SK-MEL-5 (cell line): Measurements from ENCODE around the gene TICAM2. TPM values are rescaled to one million over a fixed set of nuclear protein-coding genes. Genes with fewer than 3 reads are reported as not detected.

Source experiments
- DNase-seq: peaks from one replicate; pipeline ENCODE4 v3.0.0-alpha.2; 2016; ENCODE audit warnings: low read depth, low spot score
- in situ Hi-C: cut with HindIII; loops from 2 replicates; pipeline ENCODE4 v1.10.0; 2016; ENCODE audit warnings: low sequenced_read_pairs, high pct_unique_total_duplicates, low pct_unique_long_range_greater_than_20kb
- total RNA-seq: library from RNA; depleted of rRNA; stranded (reverse); fragments of >200 nt; shearing (Covaris generic); gene quantifications from 2 replicates; pipeline ENCODE4 v1.2.3, GENCODE V29; 2014

Gene TICAM2
- total RNA-seq, 1 experiment from 2014 or later = 0.08 TPM

DNA sequence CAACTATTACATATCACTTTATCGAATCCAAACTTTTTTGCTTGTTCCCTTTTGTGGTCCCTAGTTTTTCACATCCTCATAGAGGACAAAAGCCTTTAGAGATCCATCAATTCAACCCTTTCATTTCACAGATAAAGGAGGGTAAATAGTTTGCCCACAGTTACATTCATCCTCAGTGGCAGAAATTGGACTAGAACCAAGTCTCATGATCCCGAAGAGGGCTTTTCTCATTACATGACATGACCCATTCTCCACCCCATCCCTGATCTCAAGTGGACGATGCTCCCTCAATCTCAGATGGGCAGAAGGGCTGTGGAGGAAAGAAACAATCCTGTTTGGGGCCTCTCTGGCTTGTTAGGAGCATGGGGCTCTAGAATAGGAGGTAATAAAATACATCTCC is 23.1 kb downstream of the TICAM2 start:
- DNase-seq = peak; percentile 82
- in situ Hi-C loops = no loop called here

- in situ Hi-C loops = no loop called here
- no peak for DNase-seq
Measured at GRCh38 chr5:115578657-115579056, 23.6 kb downstream of the TICAM2 start.

- in situ Hi-C loops = no loop called here
- no peak for DNase-seq
Measured at GRCh38 chr5:115577741-115578140, 24.5 kb downstream of the TICAM2 start.

DNA sequence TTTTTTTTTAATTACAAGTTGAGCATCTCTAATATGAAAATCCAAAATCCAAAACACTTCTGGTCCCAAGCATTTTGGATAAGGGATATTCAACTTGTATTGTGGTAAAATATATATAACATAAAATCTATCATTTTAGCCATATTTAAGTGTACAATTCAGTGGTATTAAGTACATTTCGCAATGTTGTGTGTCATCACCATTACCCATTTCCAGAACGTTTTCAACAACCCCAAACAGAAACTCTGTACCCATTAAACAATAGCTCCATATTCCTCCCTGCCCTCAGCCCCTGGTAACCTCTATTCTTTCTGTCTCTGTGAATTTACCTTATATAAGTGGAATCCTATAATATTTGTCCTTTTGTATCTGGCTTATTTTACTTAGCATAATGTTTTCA is 24.9 kb downstream of the TICAM2 start:
- no peak for DNase-seq
- in situ Hi-C loops = no loop called here

GRCh38 chr5:115575167-115576070 is 26.9 kb downstream of the TICAM2 start:
- DNase-seq = no peak
- in situ Hi-C loops = no loop called here

GRCh38 chr5:115573133-115573532 is 29.1 kb downstream of the TICAM2 start:
- DNase-seq = no peak
- in situ Hi-C loops = no loop called here

- peak; percentile 91 for DNase-seq
- in situ Hi-C loops = no loop called here
Measured at GRCh38 chr5:115571441-115571878, 30.8 kb downstream of the TICAM2 start.

GRCh38 chr5:115568668-115569067 is 33.6 kb downstream of the TICAM2 start:
- in situ Hi-C loops = no loop called here
- DNase-seq = no peak

- no peak for DNase-seq
- in situ Hi-C loops = no loop called here
Measured at GRCh38 chr5:115565233-115565632, 37.0 kb downstream of the TICAM2 start.

GRCh38 chr5:115561176-115561575 is 41.1 kb downstream of the TICAM2 start:
- in situ Hi-C loops = no loop called here
- DNase-seq = no peak

DNA sequence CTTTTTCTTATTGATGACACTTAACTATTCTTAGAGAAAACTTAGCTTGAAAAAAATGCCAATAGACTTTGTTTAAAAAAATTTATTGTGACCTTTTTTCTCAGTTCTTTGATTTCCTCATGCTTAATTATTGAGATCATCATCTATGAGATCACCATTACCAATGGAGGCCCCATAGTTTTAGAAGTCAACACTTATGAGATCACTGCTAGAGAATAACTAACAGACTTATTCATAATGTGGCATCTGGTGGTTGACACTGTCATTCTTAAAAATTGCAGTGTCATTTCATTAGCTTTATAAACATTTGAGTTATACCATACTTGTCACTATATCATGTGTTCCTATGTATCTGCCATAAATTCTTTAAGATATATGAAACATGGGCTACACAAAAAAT is 42.8 kb downstream of the TICAM2 start:
- DNase-seq = no peak
- in situ Hi-C loops = no loop called here

GRCh38 chr5:115558388-115558956 is 43.8 kb downstream of the TICAM2 start:
- DNase-seq = no peak
- in situ Hi-C loops = no loop called here

DNA sequence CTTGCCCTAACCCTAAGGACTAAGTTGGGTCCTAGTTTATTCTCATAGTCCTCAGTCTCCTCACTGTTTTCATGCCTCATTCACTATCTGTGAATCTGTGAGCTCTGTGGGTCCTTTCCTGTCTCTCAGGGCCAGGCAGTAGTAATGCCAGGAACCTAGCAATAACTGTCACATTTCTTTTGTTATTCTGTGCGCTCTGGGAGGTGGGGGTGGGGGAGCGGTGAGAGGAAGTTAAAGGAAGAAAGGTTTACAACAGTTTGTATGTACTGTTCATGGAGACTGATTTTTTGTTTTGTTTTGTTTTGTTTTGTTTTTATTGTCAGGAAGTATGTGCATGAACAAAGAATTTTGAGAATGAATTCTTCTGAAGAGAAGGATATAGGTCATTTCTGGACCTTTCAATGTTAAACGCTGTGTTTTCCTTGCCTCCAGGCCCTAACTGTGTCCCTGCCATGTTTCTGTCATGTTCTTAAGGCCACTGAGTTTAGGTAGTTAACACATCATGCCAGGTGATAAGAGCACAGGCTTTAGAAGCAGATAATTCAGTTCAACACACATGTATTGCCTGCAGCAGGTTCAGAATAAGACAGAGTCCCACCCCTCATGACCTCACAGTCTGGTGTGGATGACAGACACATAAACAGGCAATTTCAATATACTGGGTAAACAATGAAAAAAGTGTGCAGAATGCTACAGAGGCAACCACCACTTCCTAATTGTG is 44.5 kb downstream of the TICAM2 start:
- in situ Hi-C loops = no loop called here
- no peak for DNase-seq

DNA sequence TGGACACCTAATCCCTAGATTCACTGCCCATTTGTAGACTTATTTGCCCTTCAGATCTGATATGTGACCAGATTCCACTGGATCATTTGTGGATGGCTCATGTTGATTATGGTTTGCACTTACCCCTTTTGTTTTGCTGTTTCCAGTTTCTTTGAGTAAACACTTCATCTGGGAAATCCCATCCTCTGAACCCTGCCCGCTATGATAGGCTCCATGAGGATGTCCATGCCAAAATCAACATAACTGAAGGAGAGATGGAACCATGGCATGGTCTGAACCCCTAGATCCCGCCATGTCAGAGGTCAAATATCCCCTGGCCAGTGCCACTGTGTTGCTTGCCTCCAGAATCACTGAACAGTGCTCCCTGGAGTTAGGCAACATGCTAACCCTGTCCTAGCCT is 46.0 kb downstream of the TICAM2 start:
- in situ Hi-C loops = no loop called here
- DNase-seq = no peak

DNA sequence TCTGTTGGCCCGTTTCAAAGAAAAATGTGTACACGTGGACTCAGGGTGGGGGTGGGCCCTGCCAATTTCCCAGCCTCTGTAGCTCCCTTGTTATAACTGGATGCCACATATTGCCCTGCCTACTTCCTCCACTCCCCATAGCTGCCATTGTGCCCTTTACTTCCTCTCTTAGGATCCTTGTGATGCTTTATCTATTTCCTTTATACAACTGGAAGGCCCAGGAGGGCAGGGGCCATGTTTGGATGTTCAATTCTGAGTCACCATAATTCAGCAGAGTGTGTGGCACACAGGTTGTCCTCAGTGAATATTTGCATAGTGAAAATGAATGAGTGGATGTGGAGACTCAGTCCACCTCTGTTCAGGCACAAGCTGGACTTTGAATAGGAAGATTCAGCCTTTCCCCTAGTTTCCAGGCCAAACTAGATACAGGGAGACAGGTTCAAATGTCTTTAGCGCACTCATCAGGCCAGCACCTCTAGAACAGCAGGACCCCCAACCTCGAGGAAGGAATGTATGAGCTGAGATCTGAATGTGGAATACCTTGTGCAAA is 47.1 kb downstream of the TICAM2 start:
- DNase-seq = no peak
- in situ Hi-C loops = no loop called here

DNA sequence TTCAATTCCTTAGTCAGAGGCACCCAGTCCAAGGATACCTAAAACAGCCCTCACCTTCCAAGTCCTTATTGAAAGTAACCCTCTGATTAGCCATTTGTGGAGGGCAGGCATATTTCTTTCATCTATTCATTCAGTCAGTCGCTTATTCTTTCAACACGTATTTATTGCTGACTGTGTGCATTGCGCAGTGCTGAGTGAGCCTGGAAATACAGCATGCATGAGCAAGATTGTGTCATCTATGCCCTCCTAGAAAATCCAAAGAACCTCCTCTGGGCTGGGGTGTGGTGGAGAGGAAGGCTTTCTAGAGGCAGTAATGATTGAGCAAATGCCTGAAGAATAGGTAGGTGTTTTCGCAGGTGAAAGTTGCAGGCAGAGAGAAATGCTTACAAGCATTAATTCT is 49.2 kb downstream of the TICAM2 start:
- in situ Hi-C loops = no loop called here
- DNase-seq = no peak

DNA sequence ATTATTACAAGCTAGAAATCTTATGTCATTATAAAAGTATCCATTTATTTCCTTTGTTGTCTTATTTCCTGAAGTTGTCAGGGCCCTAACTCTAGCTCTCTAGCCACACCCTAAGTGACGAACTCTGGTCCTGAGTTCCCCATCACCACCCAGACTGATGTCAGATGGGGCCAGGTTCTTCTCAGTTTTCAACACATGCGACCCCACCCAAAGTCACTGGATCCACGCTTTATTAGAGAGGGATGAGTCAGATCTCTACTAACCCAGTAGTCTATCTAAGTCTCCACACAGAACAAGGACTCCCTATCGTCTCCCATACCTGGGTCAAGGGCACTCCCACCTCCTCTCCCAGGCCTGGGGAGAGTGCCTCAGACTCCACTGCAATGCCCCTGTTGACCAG is 50.9 kb downstream of the TICAM2 start:
- in situ Hi-C loops = no loop called here
- no peak for DNase-seq

GRCh38 chr5:115549154-115549553 is 53.1 kb downstream of the TICAM2 start:
- peak; percentile 62 for DNase-seq
- in situ Hi-C loops = no loop called here
